ENCODE results near the gene ACLY. TPM values are rescaled to one million over a fixed set of nuclear protein-coding genes. Genes with fewer than 3 reads are reported as not detected.

ACLY gene
- total and polyA plus RNA-seq, 2 donors (not counting 1 experiment from before 2014, with no cell fraction given) = 40.2 to 91.5 TPM

DNA sequence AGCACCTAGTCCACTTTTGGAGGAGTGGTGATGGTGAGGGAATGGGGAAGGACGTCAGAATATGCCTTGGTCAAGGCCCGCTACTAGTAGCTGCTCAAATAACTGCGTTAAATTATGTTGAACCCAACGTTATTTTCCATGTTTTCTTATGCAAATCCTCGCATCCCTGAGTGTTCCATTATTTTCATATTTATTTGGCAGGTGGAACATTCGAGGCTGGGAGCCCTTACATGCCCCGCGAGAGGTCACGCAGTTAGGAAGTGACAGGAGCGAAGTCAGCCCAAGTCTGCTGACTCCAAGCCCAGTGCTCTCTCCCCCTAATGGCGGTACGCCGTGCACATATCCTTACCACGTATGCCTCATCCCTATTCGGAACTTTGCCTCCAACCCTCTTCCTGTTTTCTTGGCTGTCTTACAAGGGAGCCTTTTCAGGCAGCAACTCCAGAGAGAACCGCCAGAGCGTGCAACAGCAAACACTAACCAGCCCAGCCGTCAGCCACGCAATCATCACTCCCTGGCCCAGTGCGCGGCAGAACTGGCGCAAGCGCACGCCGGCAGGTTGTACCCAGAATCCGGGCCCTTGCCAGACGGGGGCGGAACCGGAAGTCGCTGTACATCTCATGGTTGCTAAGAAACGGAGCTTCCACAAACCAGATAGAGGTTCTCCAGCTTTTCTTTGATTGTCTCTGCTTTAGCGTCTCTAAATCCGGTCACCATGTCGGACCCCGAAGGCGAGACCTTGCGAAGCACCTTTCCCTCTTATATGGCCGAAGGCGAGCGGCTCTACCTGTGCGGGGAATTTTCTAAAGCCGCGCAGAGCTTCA is 11.5 kb upstream of the ACLY start, which contains the start of gene ODAD4:
Gene ODAD4, plus strand, starts transcription at position 609 of the 824 bp plus-strand sequence. Its CDS starts 107 bp downstream, at position 716.
- Mint-ChIP-seq H3K4me1 (peaks cover 30% of the 10 kb centered on the region), H3K27me3 (no peaks in the 10 kb centered on the region), H3K4me3 (peak within 1 kb of the TSS; percentile 96), H3K27ac (peak within 1 kb of the TSS; percentile 88), H3K9me3 (ENCODE audit: insufficient read depth) (no peaks in the 10 kb centered on the region)
- intact Hi-C loops (cut with micrococcal nuclease) = loop anchor here (1.0 to 2.0 kb wide), 6 partner anchors 11 to 186 kb away; partner anchors contain the start of genes DHX58, KLHL11 and NKIRAS2
- POLR2A ChIA-PET = interaction anchor here (0.5 to 2.3 kb wide), 11 partner anchors 9 to 1032 kb away, joined by 3 to 16 read pairs (median 5); partner anchors contain the start of genes ACLY, CNP, DNAJC7 and KAT2A
- Histone ChIP-seq H3K4me1 (ENCODE audit: control insufficient read depth in 2 of 2, insufficient read depth in 2 of 2, low read length in 2 of 2) (peaks cover 10 to 32% of the 10 kb centered on the region in 2 donors), H3K4me3 (ENCODE audit: control extremely low read depth in 1 of 5, extremely low read depth in 1 of 5, insufficient read depth in 1 of 5, low read depth in 2 of 5, low read length in 4 of 5) (peak within 1 kb of the TSS; percentile 46 to 92 (median 81)), H3K9me3 (ENCODE audit: control extremely low read depth in 1 of 3, control insufficient read depth in 2 of 3, insufficient read depth in 1 of 3, low read length in 2 of 3) (no peaks in the 10 kb centered on the region), H3K27ac (ENCODE audit: low read length in 2 of 2) (peak within 1 kb of the TSS; percentile 60 to 83), H3K4me2 (replicated peaks; ENCODE audit: low read depth, low read length, poor library complexity, severe bottlenecking) (peak within 1 kb of the TSS; percentile 89), H4K20me1 (ENCODE audit: control insufficient read depth, insufficient read depth, low read length, poor library complexity, severe bottlenecking) (no peaks in the 10 kb centered on the region), H3K79me2 (ENCODE audit: control insufficient read depth, insufficient read depth, low read length) (no peaks in the 10 kb centered on the region), H2AFZ (ENCODE audit: insufficient read depth, low read depth, low read length, poor library complexity, severe bottlenecking) (peak within 1 kb of the TSS; percentile 94), H3K27me3 (replicated peaks in 1 of 4; ENCODE audit: control extremely low read depth in 1 of 4, control insufficient read depth in 3 of 4, insufficient read depth in 4 of 4, low read length in 3 of 4) (no peaks in the 10 kb centered on the region), H3K9ac (ENCODE audit: low read length) (peak within 1 kb of the TSS; percentile 79), H3K36me3 (replicated peaks in 1 of 2; ENCODE audit: control extremely low read depth in 1 of 2, control insufficient read depth in 1 of 2, extremely low read depth in 1 of 2, insufficient read depth in 2 of 2, low read length in 1 of 2) (no peaks in the 10 kb centered on the region)
- DNase-seq = peak; percentile 95
- no peak for TF ChIP-seq EZH2 (IDR thresholded peaks at IDR 0.05; ENCODE audit: borderline replicate concordance, insufficient read depth, low read depth, low read length, poor library complexity, severe bottlenecking)
- TF ChIP-seq, protein P1, sequence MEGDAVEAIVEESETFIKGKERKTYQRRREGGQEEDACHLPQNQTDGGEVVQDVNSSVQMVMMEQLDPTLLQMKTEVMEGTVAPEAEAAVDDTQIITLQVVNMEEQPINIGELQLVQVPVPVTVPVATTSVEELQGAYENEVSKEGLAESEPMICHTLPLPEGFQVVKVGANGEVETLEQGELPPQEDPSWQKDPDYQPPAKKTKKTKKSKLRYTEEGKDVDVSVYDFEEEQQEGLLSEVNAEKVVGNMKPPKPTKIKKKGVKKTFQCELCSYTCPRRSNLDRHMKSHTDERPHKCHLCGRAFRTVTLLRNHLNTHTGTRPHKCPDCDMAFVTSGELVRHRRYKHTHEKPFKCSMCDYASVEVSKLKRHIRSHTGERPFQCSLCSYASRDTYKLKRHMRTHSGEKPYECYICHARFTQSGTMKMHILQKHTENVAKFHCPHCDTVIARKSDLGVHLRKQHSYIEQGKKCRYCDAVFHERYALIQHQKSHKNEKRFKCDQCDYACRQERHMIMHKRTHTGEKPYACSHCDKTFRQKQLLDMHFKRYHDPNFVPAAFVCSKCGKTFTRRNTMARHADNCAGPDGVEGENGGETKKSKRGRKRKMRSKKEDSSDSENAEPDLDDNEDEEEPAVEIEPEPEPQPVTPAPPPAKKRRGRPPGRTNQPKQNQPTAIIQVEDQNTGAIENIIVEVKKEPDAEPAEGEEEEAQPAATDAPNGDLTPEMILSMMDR (IDR thresholded peaks at IDR 0.05) = no peak
- CTCF ChIA-PET = interaction anchor here (0.7 to 1.6 kb wide), 7 partner anchors 11 to 764 kb away, joined by 3 to 5 read pairs (median 3); partner anchors contain the start of genes ACLY, CNP, NKIRAS2 and P3H4
- WGBS (ENCODE audit: insufficient coverage) = 3% methylated on average over 38 of the region's 43 CpGs
- ATAC-seq (ENCODE audit: low read depth) = peak; percentile 99
